CD4-positive, alpha-beta T cell treated with Interleukin-21 for 1 hour (primary cell): ENCODE data around the gene GABRE.

ENCODE experiments used
- DNase-seq: peaks from one replicate; pipeline ENCODE4 v3.0.0-alpha.2; 2020

The GABRE gene, protein sequence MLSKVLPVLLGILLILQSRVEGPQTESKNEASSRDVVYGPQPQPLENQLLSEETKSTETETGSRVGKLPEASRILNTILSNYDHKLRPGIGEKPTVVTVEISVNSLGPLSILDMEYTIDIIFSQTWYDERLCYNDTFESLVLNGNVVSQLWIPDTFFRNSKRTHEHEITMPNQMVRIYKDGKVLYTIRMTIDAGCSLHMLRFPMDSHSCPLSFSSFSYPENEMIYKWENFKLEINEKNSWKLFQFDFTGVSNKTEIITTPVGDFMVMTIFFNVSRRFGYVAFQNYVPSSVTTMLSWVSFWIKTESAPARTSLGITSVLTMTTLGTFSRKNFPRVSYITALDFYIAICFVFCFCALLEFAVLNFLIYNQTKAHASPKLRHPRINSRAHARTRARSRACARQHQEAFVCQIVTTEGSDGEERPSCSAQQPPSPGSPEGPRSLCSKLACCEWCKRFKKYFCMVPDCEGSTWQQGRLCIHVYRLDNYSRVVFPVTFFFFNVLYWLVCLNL

GRCh38 chrX:151974336-151975227 is at the start of gene GABRE:
Gene GABRE, minus strand, starts transcription at chrX:151974676. Its CDS starts 51 bp downstream, at chrX:151974625.
- no peak for DNase-seq

- DNase-seq: no peak
Measured at GRCh38 chrX:152020888-152021287, 46.4 kb upstream of the GABRE start.

DNA sequence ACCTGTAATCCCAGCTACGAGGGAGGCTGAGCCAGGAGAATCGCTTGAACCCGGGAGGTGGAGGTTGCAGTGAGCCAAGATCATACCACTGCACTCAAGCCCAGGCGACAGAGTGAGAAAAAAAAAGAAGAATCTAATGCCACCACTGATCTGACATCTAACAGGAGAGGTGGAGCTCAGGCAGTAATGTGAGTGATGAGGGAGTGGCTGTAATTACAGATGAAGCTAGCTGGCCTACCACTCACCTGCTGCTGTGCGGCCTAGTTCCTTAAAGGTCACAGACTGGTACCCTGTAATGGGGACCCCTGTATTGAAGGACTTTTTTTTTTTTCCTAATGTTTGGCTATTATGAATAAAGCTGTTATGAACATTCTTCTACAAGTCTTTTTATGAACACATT is 25.3 kb upstream of the GABRE start:
- no peak for DNase-seq

GRCh38 chrX:151997539-151997938 is 23.1 kb upstream of the GABRE start:
- no peak for DNase-seq

GRCh38 chrX:151996347-151996746 is 21.9 kb upstream of the GABRE start:
- no peak for DNase-seq

DNA sequence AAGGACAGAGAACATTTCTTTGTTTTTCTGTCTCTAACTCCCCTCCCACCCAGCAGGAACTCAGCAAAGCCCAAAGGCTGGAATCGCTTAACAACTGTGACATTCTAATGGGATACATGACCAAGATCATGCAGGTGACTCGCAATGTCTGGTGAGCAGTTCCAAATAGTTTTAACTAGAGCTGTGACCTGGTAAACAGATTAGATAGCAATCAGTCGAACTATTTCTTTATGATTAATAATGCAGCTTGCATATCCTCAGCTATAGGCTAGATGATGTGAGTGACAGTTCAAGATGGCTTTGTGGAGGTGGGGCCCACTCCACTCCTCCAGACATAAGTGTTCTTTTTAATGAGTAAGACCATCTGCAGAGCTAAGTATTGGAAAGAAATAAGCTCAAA is 20.0 kb upstream of the GABRE start:
- no peak for DNase-seq

DNA sequence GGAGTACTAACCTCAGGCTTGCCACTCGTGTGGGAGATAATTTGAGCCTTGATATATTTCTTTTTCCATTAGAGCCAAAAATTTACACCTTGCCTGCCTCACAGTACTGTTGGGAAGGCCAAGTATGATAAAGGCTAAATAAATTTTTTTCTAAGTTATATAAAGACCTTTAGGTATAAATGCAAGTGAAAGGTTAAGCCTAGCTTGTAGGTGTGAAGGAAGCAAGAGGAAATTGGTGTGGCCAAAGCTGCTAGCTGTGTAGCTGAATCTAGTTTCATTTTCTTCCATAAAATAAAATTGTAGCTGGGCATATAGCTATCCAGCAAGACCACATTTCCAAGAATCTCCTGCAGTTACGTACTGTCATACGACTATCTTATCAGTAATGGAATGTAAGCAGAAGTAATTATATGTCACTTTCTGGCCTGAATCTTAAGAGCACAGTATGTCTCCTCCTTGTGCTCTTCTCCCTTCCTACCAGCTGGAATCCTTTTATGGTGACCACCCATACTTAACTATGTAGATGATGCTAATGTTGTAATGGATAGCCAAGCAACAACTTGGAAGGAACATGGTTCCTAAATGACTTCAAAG is 14.3 kb upstream of the GABRE start:
- DNase-seq: no peak

DNA sequence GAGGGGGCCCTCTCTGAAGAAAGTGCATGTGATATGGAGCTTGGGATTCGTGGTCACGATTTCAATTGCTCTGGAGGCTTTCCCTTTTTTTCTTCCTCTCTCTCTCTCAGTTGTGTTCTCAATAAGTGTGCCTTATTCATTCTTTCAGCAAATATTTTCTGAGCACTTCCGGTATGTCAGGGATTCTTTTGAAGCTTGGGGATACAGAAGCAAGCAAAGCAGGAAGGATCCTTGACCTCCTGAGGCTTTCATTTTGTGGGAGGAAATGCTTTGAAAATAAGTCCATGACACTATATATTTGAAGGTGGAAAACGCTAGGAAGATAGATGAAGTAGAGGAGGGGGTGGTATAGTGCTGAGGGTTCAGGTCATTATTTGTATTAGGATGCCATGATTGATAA is 12.6 kb upstream of the GABRE start:
- DNase-seq: no peak

GRCh38 chrX:151985955-151986354 is 11.5 kb upstream of the GABRE start:
- no peak for DNase-seq

GRCh38 chrX:151985531-151985930 is 11.1 kb upstream of the GABRE start:
- DNase-seq: no peak

DNA sequence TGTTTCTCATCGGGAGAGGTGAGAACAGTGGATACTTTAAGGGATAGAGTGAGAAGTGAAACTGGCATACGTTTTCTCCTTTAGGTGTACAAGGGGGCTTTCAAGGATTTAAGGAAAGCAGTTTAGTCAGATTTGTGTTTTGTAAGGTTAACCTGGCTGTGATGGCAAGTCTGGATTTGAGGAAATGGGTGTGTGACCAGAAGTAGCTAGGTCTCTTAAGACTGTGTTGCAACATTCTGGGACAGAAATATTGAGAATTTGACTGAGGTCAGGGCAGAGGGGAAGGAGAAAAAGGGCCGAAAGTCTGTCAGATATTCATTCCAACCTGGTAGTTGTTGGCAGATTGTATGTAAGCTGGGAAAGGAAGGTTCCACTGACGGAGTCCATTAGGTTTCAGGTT is 10.4 kb upstream of the GABRE start:
- no peak for DNase-seq

DNA sequence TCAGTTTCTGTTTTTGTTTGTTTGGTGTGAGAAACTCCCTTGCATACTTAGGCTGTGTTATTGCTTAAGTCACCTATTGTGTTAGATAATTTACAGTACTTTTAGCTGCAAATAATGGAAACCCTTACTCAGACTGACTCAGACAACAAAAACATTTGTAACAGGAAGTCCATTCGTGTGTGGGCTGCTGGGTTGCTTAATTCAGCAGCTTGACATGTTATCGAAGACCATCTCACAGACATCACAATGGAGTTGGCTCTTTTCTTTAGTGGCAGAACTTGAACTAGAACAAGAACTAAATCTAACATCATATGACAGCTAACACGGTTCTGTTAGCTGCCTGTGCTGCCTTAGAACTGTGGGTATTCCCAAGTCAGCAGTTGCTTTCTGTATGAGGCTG is 9.9 kb upstream of the GABRE start:
- DNase-seq: no peak

GRCh38 chrX:151983186-151983585 is 8.7 kb upstream of the GABRE start:
- no peak for DNase-seq

- no peak for DNase-seq
Measured at GRCh38 chrX:151982222-151982621, 7.7 kb upstream of the GABRE start.

DNA sequence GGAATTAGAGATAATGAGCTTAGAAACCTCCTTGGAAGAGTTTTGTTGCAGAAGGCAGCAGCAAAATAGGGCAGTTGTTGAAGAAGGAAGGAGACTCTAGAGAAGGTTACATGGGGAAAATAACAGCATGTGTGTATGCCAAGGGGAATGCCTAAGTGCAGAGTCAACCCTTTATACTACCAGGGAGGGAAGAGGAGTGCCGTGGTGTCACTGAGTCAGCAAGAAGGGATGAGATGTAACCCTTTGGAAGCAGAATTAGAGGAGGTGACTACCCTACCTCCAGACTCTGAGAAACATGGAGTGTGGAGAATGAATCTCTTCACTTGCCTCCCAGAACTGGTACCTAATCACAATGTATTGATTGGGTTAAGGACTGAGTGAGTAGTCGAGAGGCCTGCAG is 6.7 kb upstream of the GABRE start:
- no peak for DNase-seq

GRCh38 chrX:151977923-151978322 is 3.4 kb upstream of the GABRE start:
- no peak for DNase-seq

DNA sequence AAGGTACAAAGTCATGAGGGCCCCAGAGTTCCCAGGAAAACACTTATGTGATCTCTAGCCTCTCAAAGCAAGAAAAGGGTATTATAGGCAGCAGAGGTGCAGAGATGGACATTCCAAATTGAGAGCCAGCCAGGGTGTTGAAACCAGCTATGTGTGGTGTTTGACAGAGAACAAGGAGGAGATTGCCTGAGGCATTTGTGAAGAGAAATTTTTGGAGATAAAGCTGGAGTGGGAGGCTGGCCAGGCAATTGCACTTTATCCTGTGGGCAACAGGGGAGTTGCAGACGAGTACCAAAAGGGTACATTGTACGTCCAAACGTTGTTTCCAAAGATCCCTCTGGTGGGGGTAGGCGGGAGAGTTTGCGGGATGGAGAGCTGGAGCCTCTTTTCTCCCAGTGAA is 2.5 kb upstream of the GABRE start:
- no peak for DNase-seq

GRCh38 chrX:151975736-151976275 is 1.3 kb upstream of the GABRE start:
- DNase-seq: no peak

DNA sequence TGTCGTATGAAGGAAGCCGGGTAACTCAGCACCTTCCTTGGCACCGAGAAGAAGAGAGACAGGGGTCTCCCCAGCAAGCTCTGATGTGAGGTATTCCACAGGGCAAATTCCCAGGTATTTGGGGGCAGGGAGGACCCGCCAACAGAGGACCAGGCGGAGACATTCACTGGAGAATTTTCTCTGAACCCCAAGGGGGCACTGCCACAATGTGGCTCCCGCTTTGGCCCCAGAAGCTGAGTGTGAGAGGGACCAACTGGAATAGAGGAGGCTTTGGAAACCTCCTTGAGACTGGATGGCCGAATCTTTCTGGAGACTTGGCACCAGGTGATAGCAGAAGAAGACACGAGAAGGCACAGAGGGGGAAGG is 735 bp upstream of the GABRE start:
- no peak for DNase-seq

DNA sequence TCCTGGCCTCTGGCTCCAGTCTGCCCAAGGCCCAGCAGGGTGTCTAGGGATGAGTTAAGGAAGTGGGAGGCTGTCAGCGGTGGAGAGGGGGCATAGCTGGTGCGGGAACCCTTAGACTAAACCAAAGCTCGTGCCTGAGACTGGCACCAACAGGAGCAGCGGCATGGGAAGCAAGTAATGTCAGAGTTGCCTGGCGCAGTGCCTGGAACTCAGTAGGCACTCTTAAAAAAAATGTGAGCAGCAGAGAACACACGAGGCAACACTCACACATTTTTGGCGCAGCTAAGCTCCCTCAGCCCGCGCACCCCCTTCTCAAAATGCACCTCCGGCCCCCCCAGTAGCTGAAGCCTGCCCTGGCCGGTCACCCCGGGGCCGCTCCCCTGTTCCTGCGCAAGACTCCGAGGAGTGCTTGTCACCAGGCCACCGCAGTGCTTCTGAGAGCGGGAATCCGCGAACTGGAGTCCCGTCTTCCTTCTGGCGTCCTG is 583 bp downstream of the GABRE start:
- no peak for DNase-seq

GRCh38 chrX:151973060-151973661 is 1.3 kb downstream of the GABRE start:
- DNase-seq: no peak

DNA sequence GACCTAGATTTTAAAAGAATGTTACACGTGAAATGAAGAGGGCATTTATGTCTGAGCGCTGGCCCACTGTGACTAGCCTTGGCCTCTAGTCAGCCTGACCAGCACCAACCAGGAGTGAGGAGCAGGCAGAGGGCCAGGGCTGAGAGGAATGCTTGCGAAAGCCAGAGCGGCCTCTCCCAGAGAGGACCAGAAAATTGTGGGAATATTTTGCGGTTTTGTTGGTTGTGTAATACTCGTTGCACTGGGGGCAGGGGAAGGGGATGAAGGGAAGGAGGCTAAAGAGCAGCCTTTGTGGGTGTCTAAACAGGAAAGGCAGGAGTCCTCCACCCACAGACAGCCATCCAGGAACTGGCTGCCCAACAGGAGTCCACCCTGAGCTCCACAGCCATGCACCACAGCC is 3.8 kb downstream of the GABRE start:
- DNase-seq: no peak

- no peak for DNase-seq
Measured at GRCh38 chrX:151970027-151970426, 4.4 kb downstream of the GABRE start.
